ENCODE results near the gene SUPT5H. TPM values are rescaled to one million over a fixed set of nuclear protein-coding genes. Genes with fewer than 3 reads are reported as not detected.
"Not testable (repeated sequence)": the region's sequence is repeated elsewhere in the genome, so short reads cannot be mapped to it uniquely, and the experiment has no call there.

The SUPT5H gene
- total and polyA plus RNA-seq, 12 donors, result 56.2 to 149 (median 84.3) TPM

DNA sequence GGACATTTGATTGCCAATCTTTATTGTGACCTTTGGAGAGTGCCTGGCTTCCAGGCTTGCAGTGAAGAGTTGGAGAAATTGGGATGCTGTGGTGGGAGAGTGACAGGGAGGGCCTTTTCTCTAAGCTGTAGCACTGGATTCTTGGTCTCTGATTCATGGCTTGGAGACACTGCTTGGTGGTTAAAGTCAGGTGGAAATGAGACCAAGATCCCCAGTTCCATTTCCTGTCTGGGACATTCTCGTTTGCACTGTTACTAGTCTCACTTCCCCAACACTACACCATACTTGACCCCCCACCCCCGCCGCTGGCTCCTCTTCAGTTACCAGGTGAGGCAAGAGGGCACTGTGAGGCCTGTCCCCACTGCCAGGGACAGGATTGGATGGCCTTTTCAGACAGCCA lies 2.9 kb downstream of the SUPT5H start:
- intact Hi-C loops (cut with DNase I), result loop anchor here in 3 of 10 donors (5.0 to 10.0 kb wide), 3 partner anchors 34 to 106 kb away; partner anchors contain the start of genes EID2B (in 2 of the 3), SAMD4B (in 1 of the 3) and TIMM50 (in 1 of the 3)
- Histone ChIP-seq H3K4me1 (peaks cover 6 to 68% (median 36%) of the 10 kb centered on the region in 9 donors), H3K27ac (no peak overlapping the region), H3K9me3 (no peaks in the 10 kb centered on the region), H3K27me3 (no peaks in the 10 kb centered on the region), H3K4me3 (no peak overlapping the region), H3K36me3 (peaks cover 0 to 56% (median 5%) of the 10 kb centered on the region in 9 donors)
- ATAC-seq (no peak), DNase-seq (no peak)
- WGBS, 2 donors, result 59 to 76% methylated on average over 3 of the region's 3 CpGs
- TF ChIP-seq, protein P1, sequence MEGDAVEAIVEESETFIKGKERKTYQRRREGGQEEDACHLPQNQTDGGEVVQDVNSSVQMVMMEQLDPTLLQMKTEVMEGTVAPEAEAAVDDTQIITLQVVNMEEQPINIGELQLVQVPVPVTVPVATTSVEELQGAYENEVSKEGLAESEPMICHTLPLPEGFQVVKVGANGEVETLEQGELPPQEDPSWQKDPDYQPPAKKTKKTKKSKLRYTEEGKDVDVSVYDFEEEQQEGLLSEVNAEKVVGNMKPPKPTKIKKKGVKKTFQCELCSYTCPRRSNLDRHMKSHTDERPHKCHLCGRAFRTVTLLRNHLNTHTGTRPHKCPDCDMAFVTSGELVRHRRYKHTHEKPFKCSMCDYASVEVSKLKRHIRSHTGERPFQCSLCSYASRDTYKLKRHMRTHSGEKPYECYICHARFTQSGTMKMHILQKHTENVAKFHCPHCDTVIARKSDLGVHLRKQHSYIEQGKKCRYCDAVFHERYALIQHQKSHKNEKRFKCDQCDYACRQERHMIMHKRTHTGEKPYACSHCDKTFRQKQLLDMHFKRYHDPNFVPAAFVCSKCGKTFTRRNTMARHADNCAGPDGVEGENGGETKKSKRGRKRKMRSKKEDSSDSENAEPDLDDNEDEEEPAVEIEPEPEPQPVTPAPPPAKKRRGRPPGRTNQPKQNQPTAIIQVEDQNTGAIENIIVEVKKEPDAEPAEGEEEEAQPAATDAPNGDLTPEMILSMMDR (IDR thresholded peaks at IDR 0.05), result no peak

DNA sequence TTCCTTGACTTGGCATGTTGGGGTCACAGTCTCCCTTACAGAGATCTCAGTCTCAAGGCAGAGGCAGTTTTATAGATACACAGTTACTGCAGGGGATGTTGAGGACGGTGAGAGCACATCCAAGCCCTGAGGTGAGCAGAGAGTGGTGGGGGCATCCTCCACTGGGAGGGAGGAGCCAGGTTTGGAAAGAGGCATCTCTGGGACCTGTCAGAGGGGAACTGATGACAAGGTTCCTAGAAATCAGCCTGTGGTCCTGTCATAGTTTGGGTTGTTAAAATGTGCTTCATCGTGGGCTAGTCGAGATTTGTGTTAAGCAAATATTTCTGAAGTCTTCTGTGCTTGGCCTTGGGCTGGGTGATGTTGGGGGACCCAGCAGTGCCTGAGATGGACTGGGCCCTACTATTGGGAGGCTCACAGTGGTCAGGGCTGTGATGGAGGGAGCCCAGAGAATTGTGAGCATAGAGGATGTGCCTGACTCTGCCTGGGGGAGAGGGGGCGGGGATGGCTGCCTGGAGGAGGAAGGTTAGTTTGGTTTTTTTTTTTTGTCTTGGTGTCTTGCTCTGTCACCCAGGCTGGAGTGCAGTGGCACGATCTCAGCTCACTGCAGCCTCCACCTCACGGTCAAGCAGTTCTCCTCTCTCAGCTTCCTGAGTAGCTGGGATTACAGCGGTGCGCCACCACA lies 3.9 kb downstream of the SUPT5H start:
- H3K27ac ChIP-seq, result no peak overlapping the region
- ATAC-seq, result no peak
- no peaks in the 10 kb centered on the region for H3K27me3 ChIP-seq
- DNase-seq, result no peak
- intact Hi-C loops (cut with DNase I), result loop anchor here in 3 of 10 donors (5.0 to 10.0 kb wide), 3 partner anchors 33 to 107 kb away; partner anchors contain the start of genes EID2B (in 2 of the 3), SAMD4B (in 1 of the 3) and TIMM50 (in 1 of the 3)
- TF ChIP-seq, protein P1 (IDR thresholded peaks at IDR 0.05), result no peak
- H3K4me3 ChIP-seq, result no peak overlapping the region
- no peaks in the 10 kb centered on the region for H3K9me3 ChIP-seq
- 63 to 67% methylated on average over 8 of the region's 8 CpGs for WGBS, 2 donors
- peaks cover 6 to 62% (median 35%) of the 10 kb centered on the region in 9 donors for H3K4me1 ChIP-seq
- peaks cover 0 to 66% (median 14%) of the 10 kb centered on the region in 9 donors for H3K36me3 ChIP-seq

DNA sequence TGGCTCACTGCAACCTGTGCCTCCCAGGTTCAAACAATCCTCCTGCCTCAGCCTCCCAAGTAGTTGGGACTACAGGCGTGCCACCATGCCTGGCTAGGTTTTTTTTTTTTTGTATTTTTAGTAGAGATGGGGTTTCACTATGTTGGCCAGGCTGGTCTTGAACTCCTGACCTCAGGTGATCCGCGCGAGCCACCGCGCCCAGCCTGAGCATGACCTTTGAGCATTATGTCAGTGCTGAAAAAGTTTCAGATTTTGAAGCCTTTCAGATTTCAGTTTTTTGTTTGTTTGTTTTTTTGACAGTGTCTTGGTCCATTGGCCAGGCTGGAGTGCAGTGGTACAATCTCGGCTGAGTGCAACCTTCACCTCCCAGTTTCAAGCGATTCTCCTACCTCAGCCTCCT lies 5.9 kb downstream of the SUPT5H start:
- WGBS, 2 donors, result 93 to 97% methylated on average over 8 of the region's 8 CpGs
- Histone ChIP-seq H3K36me3 (peaks cover 0 to 85% (median 21%) of the 10 kb centered on the region in 9 donors), H3K4me1 (peaks cover 6 to 55% (median 28%) of the 10 kb centered on the region in 9 donors)
- H3K27me3 ChIP-seq; DNase-seq; H3K4me3 ChIP-seq; intact Hi-C loops (cut with DNase I); H3K27ac ChIP-seq; H3K9me3 ChIP-seq; ATAC-seq: not testable (repeated sequence)

DNA sequence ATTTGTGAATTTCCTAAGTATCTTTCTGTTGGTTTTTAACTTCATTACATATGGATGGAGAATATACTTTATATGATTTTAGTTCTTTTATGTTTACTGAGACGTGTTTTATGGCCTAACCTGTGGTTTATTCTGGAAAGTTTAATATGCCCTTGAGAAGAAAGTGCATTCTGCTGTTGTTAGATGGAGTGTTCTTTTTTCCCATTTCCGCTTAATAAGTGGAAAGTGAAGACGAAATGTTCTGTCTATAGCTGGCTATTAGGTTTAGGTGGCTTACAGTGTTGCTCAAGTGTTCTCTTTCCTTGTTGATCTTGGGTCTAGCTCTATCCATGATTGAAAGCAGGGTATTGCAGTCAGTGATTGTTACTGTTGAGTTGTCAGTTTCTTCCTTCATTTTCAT lies 18.0 kb downstream of the SUPT5H start:
- DNase-seq, result no peak
- Histone ChIP-seq H3K9me3 (no peaks in the 10 kb centered on the region), H3K4me3 (no peak overlapping the region), H3K27ac (no peak overlapping the region), H3K36me3 (peaks cover 3 to 99% (median 73%) of the 10 kb centered on the region in 9 donors), H3K4me1 (no peaks in the 10 kb centered on the region), H3K27me3 (no peaks in the 10 kb centered on the region)
- intact Hi-C loops (cut with DNase I), result no loop called here
- ATAC-seq, result no peak
- TF ChIP-seq, protein P1 (IDR thresholded peaks at IDR 0.05), result no peak
- WGBS, 2 donors, result 93 to 96% methylated on average over 3 of the region's 3 CpGs

Data from heart right ventricle (tissue), 16 donors.